BLaER1 treated with 17β-estradiol and CSF1 and Interleukin-3, amounts not matched to agents 10 nM and 100 nM (cell line): ENCODE data around the gene SPTSSB.

Source experiments
- H3K27ac ChIP-seq, 11 experiments: shearing (Covaris generic); formaldehyde crosslinking; 2 replicates each; pipeline ENCODE4 v1.8.1; 2022
- H3K27me3 ChIP-seq, 11 experiments: shearing (Covaris generic); formaldehyde crosslinking; 2 replicates each; pipeline ENCODE4 v1.8.1; 2022
- H3K36me3 ChIP-seq, 11 experiments: shearing (Covaris generic); formaldehyde crosslinking; 2 replicates each; pipeline ENCODE4 v1.8.1; 2022
- H3K4me1 ChIP-seq, 10 experiments: shearing (Covaris generic); formaldehyde crosslinking; 2 replicates each; pipeline ENCODE4 v1.8.1; 2022
- H3K4me2 ChIP-seq, 11 experiments: shearing (Covaris generic); formaldehyde crosslinking; 2 replicates each; pipeline ENCODE4 v1.8.1; 2022
- H3K4me3 ChIP-seq, 10 experiments: shearing (Covaris generic); formaldehyde crosslinking; 2 replicates each; pipeline ENCODE4 v1.8.1; 2022
- H3K9ac ChIP-seq, 11 experiments: shearing (Covaris generic); formaldehyde crosslinking; 2 replicates each; pipeline ENCODE4 v1.8.1; 2022
- H3K9me3 ChIP-seq, 11 experiments: shearing (Covaris generic); formaldehyde crosslinking; replicated peaks in 1 of 11; 2 replicates each; pipeline ENCODE4 v1.8.1; 2022
- H4K20me1 ChIP-seq, 11 experiments: shearing (Covaris generic); formaldehyde crosslinking; 2 replicates each; pipeline ENCODE4 v1.8.1; 2022
- Cebpa-rat ChIP-seq, 11 experiments: shearing (Covaris generic); IDR thresholded peaks; 2 replicates each; pipeline ENCODE4 v1.8.1; 2022

SPTSSB gene

DNA sequence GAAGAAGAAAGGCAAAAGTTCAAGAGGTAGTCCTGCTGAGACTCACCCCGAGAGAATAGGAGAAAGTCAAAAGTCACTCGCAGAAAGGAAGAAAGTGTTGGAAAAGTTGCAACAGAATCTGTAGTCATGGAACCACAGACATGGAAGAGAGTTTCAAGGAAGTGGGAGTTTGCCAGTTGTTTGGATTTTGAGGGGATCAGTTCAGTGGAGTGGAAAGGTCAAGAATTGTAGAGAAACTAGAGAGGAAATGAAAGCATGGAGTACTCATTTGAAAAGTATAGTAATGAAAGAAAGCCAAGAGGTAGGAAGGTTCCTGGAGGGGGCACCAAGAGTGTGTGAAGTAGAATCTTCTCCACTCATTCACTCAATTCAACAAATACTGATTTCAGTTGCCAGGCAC, 34.7 kb downstream of the SPTSSB start:
- Histone ChIP-seq H3K4me3 (no peak overlapping the region), H4K20me1 (no peaks in the 10 kb centered on the region), H3K4me1 (peaks cover 0 to 18% (median 12%) of the 10 kb centered on the region in 10 experiments; a peak in 17 of 20 replicates), H3K4me2 (no peak overlapping the region), H3K9ac (no peak overlapping the region), H3K27me3 (no peaks in the 10 kb centered on the region), H3K36me3 (no peaks in the 10 kb centered on the region), H3K9me3 (no peaks in the 10 kb centered on the region), H3K27ac (no peak overlapping the region)
- no peak for TF ChIP-seq Cebpa-rat (IDR thresholded peaks at IDR 0.05)

DNA sequence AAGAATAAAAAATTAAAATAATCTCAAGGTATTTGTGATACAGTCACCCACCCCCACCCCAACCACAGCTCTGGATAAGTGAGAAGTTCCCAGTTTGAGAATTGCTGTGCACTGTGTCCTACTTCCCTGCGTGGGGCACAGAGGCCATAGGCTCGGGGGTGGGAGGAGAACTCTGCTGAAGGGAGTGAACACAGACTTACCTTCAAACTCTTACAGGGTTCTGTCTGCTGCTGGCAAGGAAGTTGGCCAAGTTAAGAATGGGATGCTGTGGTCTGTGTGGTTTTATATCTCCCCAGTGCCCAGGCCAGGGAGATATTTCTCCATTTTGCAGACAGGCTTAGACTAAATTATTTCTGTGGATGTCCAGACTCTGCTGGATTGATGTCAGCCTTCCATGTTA, 37.6 kb downstream of the SPTSSB start:
- H3K4me3 ChIP-seq, result no peak overlapping the region
- H3K36me3 ChIP-seq, result no peaks in the 10 kb centered on the region
- H3K4me2 ChIP-seq, result peak overlapping the region in 9 of 11 experiments; percentile 14 to 70 (median 57); a peak in 15 of 22 replicates
- H3K4me1 ChIP-seq, result peaks cover 0 to 18% (median 12%) of the 10 kb centered on the region in 10 experiments; a peak in 17 of 20 replicates
- no peaks in the 10 kb centered on the region for H3K27me3 ChIP-seq
- no peaks in the 10 kb centered on the region for H3K9me3 ChIP-seq
- no peaks in the 10 kb centered on the region for H4K20me1 ChIP-seq
- no peak overlapping the region for H3K27ac ChIP-seq
- no peak overlapping the region for H3K9ac ChIP-seq
- TF ChIP-seq Cebpa-rat (IDR thresholded peaks at IDR 0.05), result no peak

DNA sequence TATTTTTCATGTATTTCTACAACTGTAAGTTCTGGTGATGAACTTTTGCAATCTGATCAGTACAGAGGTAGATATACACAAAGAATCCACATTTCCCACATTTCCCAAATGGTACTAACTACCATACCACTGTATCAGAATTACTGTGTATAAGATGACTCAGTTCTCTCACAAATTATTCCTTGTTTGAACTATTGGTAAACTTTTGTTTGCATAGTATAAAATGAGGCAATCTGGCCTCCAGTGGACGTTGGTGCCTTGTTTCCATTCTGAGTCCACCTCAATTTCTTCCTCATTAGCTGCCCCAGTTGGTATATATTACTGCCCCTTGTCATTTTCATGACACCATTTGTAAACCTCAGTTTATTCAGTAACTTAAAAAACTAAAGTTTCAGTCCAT, 38.5 kb downstream of the SPTSSB start:
- peaks cover 0 to 18% (median 12%) of the 10 kb centered on the region in 10 experiments; a peak in 17 of 20 replicates for H3K4me1 ChIP-seq
- no peaks in the 10 kb centered on the region for H4K20me1 ChIP-seq
- no peaks in the 10 kb centered on the region for H3K27me3 ChIP-seq
- no peaks in the 10 kb centered on the region for H3K36me3 ChIP-seq
- H3K9ac ChIP-seq, result no peak overlapping the region
- H3K4me3 ChIP-seq, result no peak overlapping the region
- H3K4me2 ChIP-seq, result peak overlapping the region in 1 of 11 experiments; percentile 70; a peak in 1 of 22 replicates
- TF ChIP-seq Cebpa-rat (IDR thresholded peaks at IDR 0.05), result no peak
- 0 out of 22 replicates have a peak, but pooled peaks cover 0 to 4% (median 0%) of the 10 kb centered on the region in 11 experiments for H3K9me3 ChIP-seq
- H3K27ac ChIP-seq, result no peak overlapping the region

DNA sequence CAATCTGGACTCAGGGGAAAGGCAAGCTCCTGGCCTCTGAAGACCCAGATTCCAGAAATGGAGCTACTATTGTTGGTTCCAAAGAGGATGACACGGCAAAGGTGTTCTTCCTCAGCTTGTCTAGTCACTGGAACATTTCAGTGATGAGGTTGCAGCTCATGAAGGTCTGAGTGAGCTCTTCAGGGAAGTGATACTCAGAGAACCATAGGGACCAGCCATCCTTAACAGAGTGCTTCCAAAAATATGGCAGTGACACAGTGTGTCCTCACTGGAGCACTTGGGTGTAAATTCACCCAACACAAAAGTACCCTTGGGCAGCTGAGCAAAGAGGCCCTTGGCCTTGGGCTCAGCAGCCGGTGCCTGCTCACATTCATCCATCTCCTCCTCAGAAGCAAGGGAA, 46.3 kb downstream of the SPTSSB start:
- no peaks in the 10 kb centered on the region for H3K27me3 ChIP-seq
- no peak overlapping the region for H3K9ac ChIP-seq
- H4K20me1 ChIP-seq, result no peaks in the 10 kb centered on the region
- no peak for TF ChIP-seq Cebpa-rat (IDR thresholded peaks at IDR 0.05)
- no peak overlapping the region for H3K4me3 ChIP-seq
- H3K9me3 ChIP-seq, result peaks cover 6 to 18% (median 10%) of the 10 kb centered on the region in 11 experiments; a peak in 16 of 22 replicates
- no peaks in the 10 kb centered on the region for H3K36me3 ChIP-seq
- no peak overlapping the region for H3K27ac ChIP-seq
- no peak overlapping the region for H3K4me2 ChIP-seq
- H3K4me1 ChIP-seq, result no peaks in the 10 kb centered on the region

GRCh38 chr3:161323926-161324621, 47.2 kb downstream of the SPTSSB start:
- H4K20me1 ChIP-seq, result no peaks in the 10 kb centered on the region
- TF ChIP-seq Cebpa-rat (IDR thresholded peaks at IDR 0.05), result no peak

DNA sequence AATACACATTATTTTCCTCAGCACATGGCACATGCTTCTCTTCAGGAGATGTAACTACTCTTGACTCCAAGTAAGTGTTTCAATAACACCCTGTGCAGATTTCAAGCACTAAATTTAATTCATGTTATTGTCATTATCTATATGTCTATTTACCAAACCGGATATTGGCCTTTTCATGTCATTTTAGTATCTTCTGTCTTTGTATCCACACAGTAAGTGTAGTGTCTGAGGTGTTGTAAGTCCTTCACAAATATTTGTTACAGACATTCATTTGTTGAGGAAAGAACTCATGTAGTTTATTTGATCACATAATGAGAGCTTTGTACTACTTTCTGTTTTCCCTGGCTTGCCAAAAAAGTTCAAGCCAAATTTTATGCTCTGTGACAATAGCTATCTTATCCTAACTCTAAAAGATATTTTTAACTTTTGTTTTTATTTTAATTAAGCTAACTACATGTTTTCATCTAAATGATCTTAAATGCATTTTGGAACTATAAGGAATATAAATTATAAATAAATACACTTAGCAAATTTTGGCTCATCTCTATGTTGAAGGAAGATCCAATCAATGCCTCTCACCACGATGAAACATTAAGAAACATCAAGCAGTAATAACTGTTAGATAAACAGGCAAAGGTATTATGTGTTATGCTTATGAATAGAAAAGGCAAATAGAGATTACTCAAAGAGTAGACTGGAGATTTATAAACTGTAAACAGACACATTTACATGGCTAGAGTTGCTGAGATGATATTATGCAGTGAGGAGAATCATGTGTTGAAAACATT, 48.3 kb downstream of the SPTSSB start:
- Histone ChIP-seq H3K27me3 (no peaks in the 10 kb centered on the region), H3K9ac (no peak overlapping the region), H3K4me3 (no peak overlapping the region), H3K4me1 (no peaks in the 10 kb centered on the region), H3K4me2 (no peak overlapping the region), H3K9me3 (peaks cover 7 to 22% (median 13%) of the 10 kb centered on the region in 11 experiments; a peak in 16 of 22 replicates), H3K27ac (no peak overlapping the region), H4K20me1 (no peaks in the 10 kb centered on the region), H3K36me3 (no peaks in the 10 kb centered on the region)
- no peak for TF ChIP-seq Cebpa-rat (IDR thresholded peaks at IDR 0.05)

More at GRCh38 chr3:161323926-161324621, 47.2 kb downstream of the SPTSSB start:
- Histone ChIP-seq H3K4me2 (no peak overlapping the region), H3K27ac (no peak overlapping the region), H3K9ac (no peak overlapping the region), H3K9me3 (peaks cover 7 to 26% (median 13%) of the 10 kb centered on the region in 11 experiments; a peak in 16 of 22 replicates), H3K4me3 (no peak overlapping the region), H3K27me3 (no peaks in the 10 kb centered on the region), H3K36me3 (no peaks in the 10 kb centered on the region), H3K4me1 (no peaks in the 10 kb centered on the region)

DNA sequence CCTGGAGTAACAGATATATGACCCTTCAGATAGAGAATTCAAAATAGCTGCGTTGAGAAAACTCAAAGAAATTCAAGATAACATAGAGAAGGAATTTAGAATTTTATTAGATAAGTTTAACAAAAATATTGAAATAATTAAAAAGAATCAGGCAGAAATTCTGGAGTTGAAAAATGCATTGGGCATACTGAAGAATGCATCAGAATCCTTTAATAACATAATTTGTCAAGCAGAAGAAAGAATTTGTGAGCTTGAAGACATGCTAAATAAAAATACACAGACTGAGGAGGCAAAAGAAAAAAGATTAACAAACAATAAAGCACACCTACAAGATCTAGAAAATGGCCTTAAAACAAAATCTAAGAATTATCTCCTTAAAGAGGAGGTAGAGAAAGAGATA, 50.5 kb downstream of the SPTSSB start:
- H4K20me1 ChIP-seq, result no peaks in the 10 kb centered on the region
- H3K27ac ChIP-seq, result no peak overlapping the region
- peaks cover 7 to 22% (median 13%) of the 10 kb centered on the region in 11 experiments; a peak in 16 of 22 replicates for H3K9me3 ChIP-seq
- H3K4me3 ChIP-seq, result no peak overlapping the region
- H3K4me2 ChIP-seq, result no peak overlapping the region
- no peak overlapping the region for H3K9ac ChIP-seq
- H3K36me3 ChIP-seq, result no peaks in the 10 kb centered on the region
- no peaks in the 10 kb centered on the region for H3K4me1 ChIP-seq
- no peaks in the 10 kb centered on the region for H3K27me3 ChIP-seq
- TF ChIP-seq Cebpa-rat (IDR thresholded peaks at IDR 0.05), result no peak

DNA sequence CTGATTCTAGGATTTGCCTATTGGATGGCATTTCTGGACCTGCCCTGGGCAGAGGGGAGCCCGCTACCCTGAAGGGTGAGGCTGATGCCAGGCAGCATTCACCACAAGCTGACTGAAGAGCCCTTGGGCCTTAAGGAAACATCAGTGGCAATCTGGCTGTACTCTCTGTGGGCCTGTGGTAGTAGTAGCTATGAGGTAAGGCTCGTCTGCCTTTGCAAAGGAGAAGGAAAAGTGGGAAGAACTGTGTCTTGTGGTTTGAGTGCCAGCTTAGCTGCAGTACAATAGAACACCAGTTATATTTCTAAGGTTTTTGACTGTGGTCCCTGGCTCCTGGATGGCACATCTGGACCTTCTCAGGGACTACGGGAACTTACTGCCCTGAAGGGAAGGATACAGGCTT, 51.5 kb downstream of the SPTSSB start:
- Histone ChIP-seq H3K36me3 (no peaks in the 10 kb centered on the region), H3K4me1 (peaks cover 0 to 4% (median 0%) of the 10 kb centered on the region in 10 experiments; a peak in 2 of 20 replicates), H3K4me3 (no peak overlapping the region), H3K27ac (no peak overlapping the region), H3K9ac (no peak overlapping the region), H3K27me3 (no peaks in the 10 kb centered on the region), H3K9me3 (peaks cover 7 to 22% (median 13%) of the 10 kb centered on the region in 11 experiments; a peak in 16 of 22 replicates), H3K4me2 (no peak overlapping the region), H4K20me1 (no peaks in the 10 kb centered on the region)
- no peak for TF ChIP-seq Cebpa-rat (IDR thresholded peaks at IDR 0.05)

DNA sequence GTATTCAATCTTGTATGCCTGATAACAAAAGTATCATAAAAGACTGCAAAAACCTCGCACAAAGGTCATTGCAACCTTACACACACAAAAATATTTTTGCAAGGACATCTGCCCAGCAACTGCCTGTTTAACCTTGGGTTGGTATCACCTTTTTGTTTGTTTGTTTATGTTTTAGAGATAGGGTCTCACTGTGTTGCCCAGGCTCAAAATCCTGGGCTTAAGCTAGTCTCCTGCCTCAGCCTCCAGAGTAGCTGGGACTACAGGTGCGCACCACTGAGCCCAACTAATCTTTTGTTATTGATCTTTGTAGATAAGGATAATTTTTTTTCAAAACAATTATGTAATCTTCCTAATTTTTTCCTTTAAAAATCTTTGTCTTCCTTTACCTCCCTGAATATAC, 54.2 kb downstream of the SPTSSB start:
- Histone ChIP-seq H3K9ac (no peak overlapping the region), H3K4me3 (no peak overlapping the region), H3K27me3 (no peaks in the 10 kb centered on the region), H3K4me2 (no peak overlapping the region), H4K20me1 (no peaks in the 10 kb centered on the region), H3K9me3 (peaks cover 7 to 29% (median 13%) of the 10 kb centered on the region in 11 experiments; a peak in 16 of 22 replicates), H3K4me1 (peaks cover 0 to 7% (median 0%) of the 10 kb centered on the region in 10 experiments; a peak in 2 of 20 replicates), H3K27ac (no peak overlapping the region), H3K36me3 (no peaks in the 10 kb centered on the region)
- no peak for TF ChIP-seq Cebpa-rat (IDR thresholded peaks at IDR 0.05)
